ENCODE measurements around the gene FAM181A. TPM values are rescaled to one million over a fixed set of nuclear protein-coding genes. Genes with fewer than 3 reads are reported as not detected.

FAM181A gene
- total RNA-seq, 1 experiment from 2014 or later = not detected

GRCh38 chr14:93949511-93950075, 22.4 kb downstream of the FAM181A start:
- Histone ChIP-seq H3K4me3 (ENCODE audit: low read depth in 2 of 2, low read length in 2 of 2) (no peak overlapping the region), H3K36me3 (ENCODE audit: control insufficient read depth, insufficient read depth, low read length) (no peaks in the 10 kb centered on the region), H3K27ac (ENCODE audit: low read length) (no peak overlapping the region), H3K27me3 (ENCODE audit: control insufficient read depth, insufficient read depth, low read length) (no peaks in the 10 kb centered on the region), H3K9me3 (ENCODE audit: control insufficient read depth, insufficient read depth, low read depth, low read length) (no peaks in the 10 kb centered on the region), H3K4me1 (ENCODE audit: control insufficient read depth, insufficient read depth, low read length) (peaks cover 16% of the 10 kb centered on the region)
- ChIA-PET POLR2A (no interaction called here), CTCF (no interaction called here)
- no peak for TF ChIP-seq TCF7L2 (IDR thresholded peaks at IDR 0.05; ENCODE audit: low read depth, low read length)
- no peak for TF ChIP-seq CTCF (IDR thresholded peaks at IDR 0.05)
- no peak for TF ChIP-seq REST (IDR thresholded peaks at IDR 0.05; ENCODE audit: insufficient read depth in 1 of 2, low read depth in 2 of 2, low read length in 1 of 2)
- TF ChIP-seq SIN3A (IDR thresholded peaks at IDR 0.05; ENCODE audit: borderline replicate concordance, insufficient read depth, low read depth, low read length) = no peak
- no peak for TF ChIP-seq POLR2AphosphoS5 (IDR thresholded peaks at IDR 0.05; ENCODE audit: low read depth, low read length)
- BruUV-seq (replicated peaks) = no TSS peak
- peak; percentile 33; the same call in 1 of the 2 replicates for ATAC-seq
- DNase-seq (ENCODE audit: low read depth, low spot score) = no peak
- in situ Hi-C loops (cut with HindIII; ENCODE audit: low pct_unique_long_range_greater_than_20kb, low sequenced_read_pairs) (no loop called here), intact Hi-C loops (cut with micrococcal nuclease; ENCODE audit: unreplicated experiment) (no loop called here)

- Histone ChIP-seq H3K9me3 (ENCODE audit: control insufficient read depth, insufficient read depth, low read depth, low read length) (no peaks in the 10 kb centered on the region), H3K27ac (ENCODE audit: low read length) (no peak overlapping the region), H3K4me3 (ENCODE audit: low read depth in 2 of 2, low read length in 2 of 2) (no peak overlapping the region), H3K36me3 (ENCODE audit: control insufficient read depth, insufficient read depth, low read length) (no peaks in the 10 kb centered on the region), H3K27me3 (ENCODE audit: control insufficient read depth, insufficient read depth, low read length) (no peaks in the 10 kb centered on the region), H3K4me1 (ENCODE audit: control insufficient read depth, insufficient read depth, low read length) (peaks cover 16% of the 10 kb centered on the region)
- POLR2A ChIA-PET = no interaction called here
- BruUV-seq (replicated peaks) = no TSS peak
- intact Hi-C loops (cut with micrococcal nuclease; ENCODE audit: unreplicated experiment) (no loop called here), in situ Hi-C loops (cut with HindIII; ENCODE audit: low pct_unique_long_range_greater_than_20kb, low sequenced_read_pairs) (no loop called here)
- TF ChIP-seq POLR2AphosphoS5 (IDR thresholded peaks at IDR 0.05; ENCODE audit: low read depth, low read length) (no peak), SIN3A (IDR thresholded peaks at IDR 0.05; ENCODE audit: borderline replicate concordance, insufficient read depth, low read depth, low read length) (no peak), REST (IDR thresholded peaks at IDR 0.05; ENCODE audit: insufficient read depth in 1 of 2, low read depth in 2 of 2, low read length in 1 of 2) (no peak), CTCF (IDR thresholded peaks at IDR 0.05) (no peak), TCF7L2 (IDR thresholded peaks at IDR 0.05; ENCODE audit: low read depth, low read length) (no peak)
- ATAC-seq (no peak), DNase-seq (ENCODE audit: low read depth, low spot score) (no peak)
- CTCF ChIA-PET = interaction anchor here (0.6 kb wide), 1 partner anchor 36 kb away, joined by 9 read pairs; no protein-coding TSS in a partner anchor
Observed at GRCh38 chr14:93950948-93951634, 23.9 kb downstream of the FAM181A start.

All from Panc1 (cell line).